DMS79 treated with DMSO at 0.1 percent for 48 hours (cell line): Measurements from ENCODE around the gene ATG16L1.

Experiments
- DNase-seq: peaks from one replicate; lab custom pipeline; 2025; lab: John Stamatoyannopoulos, UW

The ATG16L1 gene

DNA sequence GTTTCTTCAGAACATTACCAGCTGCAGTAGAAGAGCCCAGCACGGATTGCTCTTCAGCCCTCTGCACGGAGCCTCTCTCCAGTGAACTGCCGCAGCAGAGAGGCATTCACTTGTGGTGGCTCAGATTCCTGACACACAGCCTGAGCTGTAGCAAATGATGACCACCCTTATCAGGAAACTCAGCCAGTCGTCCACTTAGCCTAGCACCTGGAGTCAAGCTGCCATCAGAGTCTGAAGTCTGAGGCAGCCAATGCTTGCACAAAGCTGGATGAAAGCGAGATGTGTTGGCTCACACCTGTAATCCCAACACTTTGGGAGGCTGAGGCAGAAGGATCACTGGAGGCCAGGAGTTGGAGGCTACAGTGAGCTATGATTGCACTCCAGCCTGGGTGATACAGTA is 44.4 kb downstream of the ATG16L1 start:
- DNase-seq: no peak

GRCh38 chr2:233297076-233297475 is 45.6 kb downstream of the ATG16L1 start:
- DNase-seq: peak; percentile 14

- DNase-seq: no peak
These were observed 48.9 kb downstream of the ATG16L1 start for GRCh38 chr2:233300401-233300800.

- no peak for DNase-seq
These were observed 49.8 kb downstream of the ATG16L1 start for GRCh38 chr2:233301248-233301647.

DNA sequence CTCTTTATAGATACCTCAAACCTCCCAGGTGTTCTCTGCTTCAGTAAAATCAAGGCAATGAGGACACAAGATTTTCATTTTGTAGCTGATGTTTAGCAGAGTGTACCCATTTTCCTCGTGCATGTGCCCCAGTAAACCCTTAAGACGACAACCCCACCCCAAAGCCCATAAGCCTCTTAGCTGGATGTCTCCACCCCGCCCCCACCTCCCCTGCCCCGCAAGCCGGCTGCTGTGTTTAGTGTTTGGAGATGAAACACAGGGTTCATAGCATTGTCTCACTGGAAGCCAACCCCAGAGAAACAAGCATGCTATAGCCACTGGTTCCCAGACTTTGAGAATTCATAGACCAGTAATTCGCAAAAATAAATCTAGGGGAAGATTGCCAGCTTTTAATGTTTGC is 50.3 kb downstream of the ATG16L1 start:
- no peak for DNase-seq

GRCh38 chr2:233303252-233303651 is 51.8 kb downstream of the ATG16L1 start:
- no peak for DNase-seq

DNA sequence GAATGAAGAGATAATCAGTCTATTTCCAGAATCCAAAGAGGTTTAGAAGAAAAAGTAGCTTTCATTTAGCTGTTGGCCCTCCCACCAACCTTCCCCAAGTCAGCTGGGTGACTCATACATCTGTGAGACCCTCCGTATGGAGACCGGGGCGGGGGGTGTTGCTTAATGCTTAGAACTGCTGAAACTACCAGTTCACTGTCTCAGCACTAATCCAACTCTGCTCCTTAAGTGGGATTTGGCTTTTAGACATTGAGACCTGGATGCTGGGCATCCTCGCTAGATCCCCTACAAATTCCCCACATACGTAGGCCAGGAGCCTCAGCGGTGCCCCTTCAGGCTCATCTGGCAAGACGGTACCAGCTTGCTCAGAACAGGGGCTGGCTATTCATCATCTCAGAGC is 56.1 kb downstream of the ATG16L1 start, which contains the start of gene SAG:
Gene SAG, plus strand, starts transcription at position 252 of the 400 bp plus-strand sequence. CDS start 1,374 bp downstream, outside the sequence.
- no peak for DNase-seq

GRCh38 chr2:233311241-233311926 is 59.9 kb downstream of the ATG16L1 start:
- DNase-seq: no peak

DNA sequence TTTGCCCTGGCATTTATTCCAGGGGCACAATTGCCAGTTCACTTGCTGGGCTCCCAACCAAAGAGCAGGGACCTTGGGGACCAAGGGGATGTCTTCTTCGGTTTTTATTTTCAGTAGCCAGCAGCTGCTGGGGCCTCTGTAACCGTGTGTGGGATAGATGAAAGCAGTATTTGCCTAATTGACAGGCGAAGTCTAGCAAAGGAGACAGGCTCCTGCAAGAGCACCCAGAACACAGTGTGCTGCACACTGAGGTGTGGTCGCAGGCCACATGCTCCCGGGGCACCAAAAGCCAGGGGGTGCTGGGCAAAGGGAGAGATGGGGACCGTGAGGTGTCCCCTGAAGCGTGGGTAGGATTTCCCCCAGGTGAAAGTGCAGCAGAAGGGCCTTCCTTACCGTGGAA is 61.4 kb downstream of the ATG16L1 start:
- DNase-seq: no peak

DNA sequence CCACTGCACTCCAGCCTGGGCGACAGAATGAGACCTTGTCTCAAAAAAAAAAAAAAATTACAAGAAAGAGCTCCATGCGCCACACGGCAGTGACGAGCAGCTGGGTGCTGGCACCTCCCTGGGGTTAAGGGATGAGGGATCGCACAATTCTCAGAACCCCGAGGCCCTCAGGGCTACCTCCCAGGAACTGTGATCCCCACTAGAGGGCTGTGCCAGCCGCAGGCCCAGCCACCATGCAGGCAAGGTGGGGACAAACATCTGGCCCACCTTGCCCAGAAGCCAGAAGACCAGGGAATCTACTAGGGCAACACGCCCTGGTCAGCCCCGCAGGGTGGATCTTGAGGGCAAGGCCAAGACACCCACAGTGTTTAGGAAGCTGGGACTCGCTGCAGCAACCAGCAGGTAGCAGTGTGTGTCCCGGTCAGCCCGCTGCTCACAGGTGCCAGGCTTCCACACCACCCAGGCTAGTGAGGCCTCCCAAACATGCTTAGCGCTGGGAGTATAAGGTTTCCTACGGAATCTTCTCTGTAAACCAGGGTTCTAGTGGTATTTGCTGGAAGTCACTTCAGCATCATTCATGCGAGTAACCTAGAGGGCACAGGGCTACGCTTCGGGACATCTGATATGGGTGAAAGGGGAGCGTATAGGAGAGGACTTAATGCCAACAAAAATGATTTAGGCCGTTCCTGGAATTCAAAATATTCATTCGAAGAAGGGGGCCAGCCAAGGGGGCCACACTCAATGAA is 62.9 kb downstream of the ATG16L1 start:
- DNase-seq: no peak

DNA sequence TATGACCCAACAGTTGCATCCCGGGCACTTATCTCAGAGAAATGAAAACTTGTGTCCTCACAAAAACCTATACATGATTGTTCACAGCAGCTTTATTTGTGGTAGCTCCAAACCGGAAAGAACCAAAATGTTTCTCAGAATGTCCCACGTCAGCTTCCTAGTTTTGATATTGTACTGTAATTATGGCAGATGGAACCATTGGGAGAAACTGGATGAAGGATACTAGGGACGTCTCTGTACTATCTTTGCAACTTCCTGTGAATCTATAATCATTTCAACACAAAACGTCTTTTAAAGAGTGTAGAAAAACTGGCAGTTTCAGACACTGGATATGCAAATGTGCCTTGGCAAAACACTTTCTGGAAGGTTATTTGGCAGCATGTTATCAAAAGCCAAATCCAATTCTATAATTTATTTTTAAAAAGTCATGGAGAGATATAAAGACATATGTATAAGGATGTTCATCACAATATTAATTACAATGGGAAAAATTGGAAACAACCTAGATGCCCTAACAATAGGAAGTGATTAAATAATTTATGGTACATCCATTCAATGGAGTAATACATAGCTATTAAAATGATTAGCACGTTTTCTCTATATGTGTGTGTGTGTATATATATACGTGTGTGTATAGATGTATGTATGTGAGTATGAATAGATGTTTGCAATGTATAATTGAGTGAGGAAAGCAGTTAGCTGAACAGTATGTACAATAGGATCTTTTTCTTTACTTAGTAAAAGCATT is 65.9 kb downstream of the ATG16L1 start:
- DNase-seq: no peak

GRCh38 chr2:233319256-233319655 is 67.8 kb downstream of the ATG16L1 start:
- no peak for DNase-seq

GRCh38 chr2:233320470-233320869 is 69.0 kb downstream of the ATG16L1 start:
- DNase-seq: no peak

DNA sequence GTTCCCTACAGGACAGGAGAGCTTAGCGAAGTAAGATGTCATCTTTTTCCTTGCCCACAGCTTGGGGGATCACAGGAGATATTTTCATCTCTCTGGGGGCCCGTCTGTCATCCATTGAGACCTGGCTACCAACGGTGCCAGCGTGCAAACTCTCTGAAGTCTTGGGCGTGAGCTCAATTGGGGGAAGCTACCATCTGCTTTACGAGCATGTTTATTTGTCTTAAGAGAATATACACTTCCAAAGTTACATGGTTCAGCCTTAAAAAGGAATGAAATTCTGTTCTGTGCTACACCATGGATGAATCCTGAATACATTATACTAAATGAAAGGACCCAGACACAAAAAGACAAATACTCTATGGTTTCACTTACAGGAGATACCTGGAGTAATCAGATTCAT is 69.7 kb downstream of the ATG16L1 start:
- no peak for DNase-seq

DNA sequence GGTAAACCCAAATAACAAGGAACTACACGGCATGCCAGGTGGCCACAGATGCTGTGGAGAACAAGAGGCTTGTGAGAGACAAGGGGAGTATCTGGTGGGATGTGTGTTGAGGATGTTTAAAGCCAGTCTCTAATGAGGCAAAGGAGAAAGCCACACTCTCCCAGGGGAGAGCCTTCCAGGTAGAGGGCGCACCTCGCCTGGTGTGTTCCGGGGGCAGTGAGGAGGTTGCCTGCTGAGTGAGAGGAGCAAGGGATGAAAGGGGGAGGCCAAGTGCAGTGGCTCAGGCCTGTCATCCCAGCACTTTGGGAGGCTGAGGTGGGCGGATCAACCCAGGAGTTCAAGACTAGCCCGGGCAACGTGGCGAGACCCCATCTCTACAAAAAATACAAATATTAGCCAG is 72.4 kb downstream of the ATG16L1 start:
- DNase-seq: no peak

GRCh38 chr2:233325256-233325655 is 73.8 kb downstream of the ATG16L1 start:
- no peak for DNase-seq

GRCh38 chr2:233325814-233326213 is 74.3 kb downstream of the ATG16L1 start:
- DNase-seq: no peak

- DNase-seq: no peak
These were observed 75.0 kb downstream of the ATG16L1 start for GRCh38 chr2:233326500-233326899.

DNA sequence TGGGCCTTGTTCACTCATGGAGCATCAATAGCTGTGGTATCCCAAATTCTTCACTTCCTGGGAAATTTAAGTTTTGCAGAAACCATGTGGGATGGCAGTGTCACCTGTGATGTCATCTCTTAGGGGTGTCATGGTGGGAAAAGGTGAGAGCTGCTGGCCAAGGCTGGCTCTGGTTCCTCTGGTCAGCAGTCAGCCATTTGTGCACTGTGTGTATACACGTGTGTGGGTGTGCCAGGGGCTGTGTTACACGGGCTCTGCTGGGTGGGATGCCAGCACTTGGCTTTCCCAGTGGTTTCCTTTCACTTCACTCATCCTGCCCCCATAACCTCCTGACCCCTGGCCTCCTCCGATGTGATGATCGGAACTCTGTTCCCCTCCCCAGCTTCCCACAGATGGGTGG is 77.4 kb downstream of the ATG16L1 start:
- DNase-seq: no peak

DNA sequence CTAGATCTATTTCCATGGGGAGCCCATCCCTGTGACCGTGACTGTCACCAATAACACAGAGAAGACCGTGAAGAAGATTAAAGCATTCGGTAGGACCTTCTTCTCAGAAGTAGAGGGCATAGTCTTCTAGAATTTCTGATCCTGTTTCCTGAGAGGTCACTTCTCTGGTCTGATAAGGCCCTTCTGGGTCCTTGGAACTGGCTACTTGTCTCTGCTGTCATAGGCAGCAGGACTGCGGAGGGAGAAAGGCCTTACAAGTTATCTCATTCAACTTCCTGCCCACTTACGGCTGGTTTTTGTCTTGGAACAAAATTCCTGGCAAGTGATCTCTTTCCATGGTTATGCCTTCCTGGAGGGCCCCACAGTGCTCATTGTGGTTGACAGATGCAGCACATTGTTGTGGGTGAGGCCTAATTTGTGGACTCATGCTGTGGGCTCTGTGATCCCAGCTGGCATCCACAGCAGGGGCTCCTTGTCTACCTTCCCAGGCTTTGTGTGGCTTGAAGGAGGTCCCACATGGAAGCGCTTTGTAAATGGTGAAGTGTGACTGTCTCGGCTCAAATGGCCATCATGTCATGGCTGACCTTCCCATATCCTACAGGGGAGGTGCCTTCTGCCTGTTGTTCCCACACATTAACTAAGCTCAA is 78.1 kb downstream of the ATG16L1 start:
- no peak for DNase-seq

DNA sequence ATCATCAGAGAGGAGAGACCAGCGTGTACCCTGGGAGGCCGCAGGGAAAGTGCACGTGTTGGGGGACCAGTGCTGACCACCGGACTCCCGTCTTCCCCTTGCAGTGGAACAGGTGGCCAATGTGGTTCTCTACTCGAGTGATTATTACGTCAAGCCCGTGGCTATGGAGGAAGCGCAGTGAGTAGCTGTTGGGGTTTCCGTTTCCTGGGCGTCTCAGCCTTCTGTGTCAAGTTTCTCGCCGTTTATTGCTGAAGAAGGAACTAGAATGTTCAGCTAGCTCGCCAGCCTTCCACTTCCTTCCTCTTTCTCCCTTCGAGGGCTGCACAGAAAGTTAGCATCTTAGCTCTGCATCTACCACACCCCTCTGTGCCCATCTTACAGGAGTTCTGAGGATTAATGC is 80.1 kb downstream of the ATG16L1 start:
- no peak for DNase-seq

DNA sequence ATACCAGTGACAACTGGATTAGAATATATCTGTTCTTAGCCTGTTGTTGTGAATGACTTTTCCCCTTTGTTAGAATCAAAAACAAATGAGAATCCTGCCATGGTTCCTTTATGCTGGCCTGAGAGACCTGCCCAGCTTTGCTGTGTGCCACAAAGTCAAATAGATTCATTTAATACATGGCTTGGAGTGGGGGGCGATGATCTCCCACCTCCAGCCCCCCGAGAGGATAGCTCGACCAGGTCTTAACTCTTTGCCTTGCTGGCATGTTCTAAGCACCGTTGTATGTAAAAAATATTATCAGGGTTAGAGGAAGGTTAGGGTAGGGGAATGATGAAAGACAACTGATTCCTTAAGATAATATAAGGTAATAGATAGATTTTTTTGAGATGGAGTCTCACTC is 80.7 kb downstream of the ATG16L1 start:
- no peak for DNase-seq
